Kidney epithelial cell (primary cell): ENCODE results near the gene SMC1B. TPM values are rescaled to one million over a fixed set of nuclear protein-coding genes. Genes with fewer than 3 reads are reported as not detected.
A peak's percentile ranks its signal among the peaks of the same experiment; 100 is the strongest.

Source experiments
- DNase-seq: peaks from one replicate; pipeline ENCODE4 v3.0.0-alpha.2; 2010; ENCODE audit warnings: low read depth
- H3K27me3 ChIP-seq: 2 replicates; pipeline ENCODE4 v1.6.0; 2011; ENCODE audit warnings: low read length; ENCODE audit not compliant: control insufficient read depth, insufficient read depth
- H3K36me3 ChIP-seq: 2 replicates; pipeline ENCODE4 v1.5.1; 2011; ENCODE audit warnings: low read length; ENCODE audit not compliant: control insufficient read depth, insufficient read depth
- H3K4me3 ChIP-seq: 2 replicates; pipeline ENCODE4 v1.5.1; 2011; ENCODE audit warnings: low read depth, mild to moderate bottlenecking, control low read depth, low read length
- total RNA-seq: library from RNA; depleted of rRNA; stranded (reverse); fragments of >200 nt; gene quantifications from 2 replicates; pipeline ENCODE4 v1.2.3, GENCODE V29; 2015
- TF ChIP-seq, protein P1 (sequence below): IDR thresholded peaks from 2 replicates; pipeline ENCODE4 v1.5.1; 2011; ENCODE audit warnings: mild to moderate bottlenecking, moderate library complexity, low read length, control low read depth, inconsistent platforms; ENCODE audit not compliant: insufficient read depth, poor library complexity, severe bottlenecking

SMC1B gene
- total RNA-seq, 1 donor from 2014 or later = 0.08 TPM

DNA sequence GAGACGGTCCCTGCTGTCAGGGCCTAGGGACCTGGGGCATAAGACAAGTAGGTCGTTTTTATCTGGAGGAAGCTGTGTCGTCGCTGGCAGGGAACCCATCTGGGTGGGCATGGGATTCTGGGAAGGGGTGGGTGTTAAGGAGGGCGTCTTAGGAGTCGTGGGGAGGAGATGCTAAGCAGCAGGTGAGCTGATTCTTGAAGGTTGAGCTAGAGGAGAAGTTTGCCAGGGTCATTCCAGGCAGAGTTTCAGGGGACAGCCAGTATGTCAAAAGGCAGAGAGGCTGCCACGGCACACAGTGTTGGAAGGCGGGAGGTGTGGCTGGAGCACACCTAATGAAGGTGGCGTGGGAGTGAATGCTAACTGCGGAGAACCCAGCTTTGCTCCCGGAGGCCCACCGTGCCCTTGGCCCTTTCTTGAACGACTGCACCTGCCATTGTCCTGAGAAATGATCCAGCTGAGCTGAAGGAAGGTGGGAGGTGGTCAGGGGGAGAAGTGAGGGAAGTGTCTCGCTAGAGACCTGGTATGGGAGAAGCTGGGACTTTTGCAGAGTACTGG, 102.3 kb downstream of the SMC1B start:
- Histone ChIP-seq H3K36me3 (no peaks in the 10 kb centered on the region), H3K27me3 (no peaks in the 10 kb centered on the region), H3K4me3 (peak overlapping the region; percentile 90)
- DNase-seq = no peak
- TF ChIP-seq, protein P1, sequence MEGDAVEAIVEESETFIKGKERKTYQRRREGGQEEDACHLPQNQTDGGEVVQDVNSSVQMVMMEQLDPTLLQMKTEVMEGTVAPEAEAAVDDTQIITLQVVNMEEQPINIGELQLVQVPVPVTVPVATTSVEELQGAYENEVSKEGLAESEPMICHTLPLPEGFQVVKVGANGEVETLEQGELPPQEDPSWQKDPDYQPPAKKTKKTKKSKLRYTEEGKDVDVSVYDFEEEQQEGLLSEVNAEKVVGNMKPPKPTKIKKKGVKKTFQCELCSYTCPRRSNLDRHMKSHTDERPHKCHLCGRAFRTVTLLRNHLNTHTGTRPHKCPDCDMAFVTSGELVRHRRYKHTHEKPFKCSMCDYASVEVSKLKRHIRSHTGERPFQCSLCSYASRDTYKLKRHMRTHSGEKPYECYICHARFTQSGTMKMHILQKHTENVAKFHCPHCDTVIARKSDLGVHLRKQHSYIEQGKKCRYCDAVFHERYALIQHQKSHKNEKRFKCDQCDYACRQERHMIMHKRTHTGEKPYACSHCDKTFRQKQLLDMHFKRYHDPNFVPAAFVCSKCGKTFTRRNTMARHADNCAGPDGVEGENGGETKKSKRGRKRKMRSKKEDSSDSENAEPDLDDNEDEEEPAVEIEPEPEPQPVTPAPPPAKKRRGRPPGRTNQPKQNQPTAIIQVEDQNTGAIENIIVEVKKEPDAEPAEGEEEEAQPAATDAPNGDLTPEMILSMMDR = no peak

DNA sequence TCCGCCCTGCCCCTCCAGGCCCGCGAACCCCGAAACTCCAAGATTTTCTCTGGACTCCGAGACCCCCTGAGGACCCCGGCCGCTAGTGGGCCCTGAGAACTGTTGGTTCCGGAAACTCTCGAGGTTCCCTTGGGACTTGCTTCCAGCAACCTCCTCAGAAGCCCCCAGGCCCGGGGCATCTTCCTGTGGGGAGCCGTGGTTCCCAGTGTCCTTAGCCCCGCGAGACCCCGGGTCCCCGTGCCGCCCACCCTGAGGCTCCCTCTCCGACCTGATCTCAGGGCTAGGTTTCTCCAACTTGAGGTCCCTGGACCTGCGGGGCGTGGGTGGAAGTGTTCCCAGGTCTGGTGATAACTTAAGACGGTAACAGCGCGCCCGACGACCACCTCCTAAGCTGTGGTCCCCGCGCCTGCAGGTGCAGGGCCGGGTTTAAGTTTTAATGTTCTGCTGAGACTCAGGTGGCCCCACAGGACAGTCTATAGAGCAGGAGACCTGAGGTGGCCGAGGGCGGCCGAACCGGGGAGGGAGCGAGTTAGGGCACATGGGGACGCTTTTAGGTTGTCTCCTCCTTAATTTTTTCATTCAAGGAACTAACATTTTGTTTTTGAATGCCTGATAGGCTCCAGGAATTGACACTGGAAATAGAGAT, 102.9 kb downstream of the SMC1B start:
- no peak for DNase-seq
- peak overlapping the region; percentile 90 for H3K4me3 ChIP-seq
- TF ChIP-seq, protein P1 = no peak
- H3K27me3 ChIP-seq = no peaks in the 10 kb centered on the region
- H3K36me3 ChIP-seq = no peaks in the 10 kb centered on the region

DNA sequence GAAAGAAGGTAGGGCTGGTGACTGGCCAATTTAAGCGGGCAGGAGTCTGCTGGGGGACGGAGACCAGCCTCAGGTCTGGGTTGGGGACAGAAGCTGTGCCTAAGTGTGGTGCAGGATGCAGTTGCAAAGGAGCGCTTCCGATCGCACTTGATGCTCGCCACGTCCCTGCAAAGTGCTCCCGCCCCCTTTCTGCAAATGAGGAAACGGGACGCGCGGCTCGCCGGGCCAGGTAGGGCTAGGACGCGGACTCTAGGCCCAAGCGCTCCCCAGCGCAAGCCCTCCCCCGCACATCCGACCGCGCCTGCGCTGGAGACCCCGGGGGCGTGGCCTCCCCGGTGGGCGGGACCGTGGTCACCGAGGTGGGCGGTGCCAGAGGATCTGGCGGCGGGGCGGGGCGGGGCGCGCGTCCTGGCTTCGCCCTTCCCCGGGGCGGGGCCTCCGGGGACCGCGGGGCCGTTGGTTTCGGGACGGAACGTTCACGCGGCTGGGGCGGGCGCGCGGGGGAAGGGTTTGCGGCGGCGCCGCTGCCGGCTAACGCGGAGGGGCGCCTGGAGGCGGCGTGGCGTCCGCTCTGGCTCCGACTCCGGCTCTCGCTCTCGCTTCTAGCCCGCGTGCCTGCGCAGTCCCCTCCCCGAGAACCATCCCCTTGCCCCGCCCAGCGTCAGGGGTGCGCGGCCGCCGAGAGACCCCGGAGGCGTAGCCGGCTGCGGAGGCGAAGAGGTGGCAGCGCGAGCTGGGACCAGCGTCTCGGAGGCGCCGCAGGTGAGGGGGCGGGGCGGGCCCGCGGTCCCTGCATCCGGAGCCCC, 103.8 kb downstream of the SMC1B start, which contains the start of gene FAM118A:
Gene FAM118A (plus strand): TSS at position 513 of the 806 bp plus-strand sequence. CDS start 12,446 bp downstream, outside the sequence.
- DNase-seq = peak; percentile 18
- Histone ChIP-seq H3K36me3 (no peaks in the 10 kb centered on the region), H3K27me3 (no peaks in the 10 kb centered on the region), H3K4me3 (peak within 1 kb of the TSS; percentile 90)
- TF ChIP-seq, protein P1 = no peak

DNA sequence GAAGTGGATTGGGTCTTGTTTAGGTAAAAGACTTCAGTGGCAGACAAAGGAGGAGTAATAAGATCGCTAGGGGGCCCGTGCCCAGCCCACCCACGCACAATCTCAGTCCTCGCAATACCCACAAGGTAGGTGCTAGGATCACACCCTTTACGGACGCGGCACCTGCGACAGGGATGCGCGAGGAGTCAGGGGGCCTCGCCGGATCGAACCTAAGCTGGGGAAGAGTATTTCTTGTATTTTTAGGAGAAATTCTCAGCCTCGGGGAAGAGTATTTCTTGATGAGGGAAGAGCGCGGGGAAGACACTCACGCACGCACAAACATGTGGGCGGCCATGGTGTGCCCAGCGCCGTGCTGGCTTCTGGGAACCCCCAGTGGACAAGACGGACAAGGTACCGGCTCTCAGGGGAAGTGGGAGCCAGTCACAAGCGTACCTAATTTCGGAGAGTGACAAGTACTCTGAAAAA, 104.4 kb downstream of the SMC1B start:
- DNase-seq = no peak
- Histone ChIP-seq H3K4me3 (peak overlapping the region; percentile 44), H3K27me3 (no peaks in the 10 kb centered on the region), H3K36me3 (no peaks in the 10 kb centered on the region)
- TF ChIP-seq, protein P1 = no peak

DNA sequence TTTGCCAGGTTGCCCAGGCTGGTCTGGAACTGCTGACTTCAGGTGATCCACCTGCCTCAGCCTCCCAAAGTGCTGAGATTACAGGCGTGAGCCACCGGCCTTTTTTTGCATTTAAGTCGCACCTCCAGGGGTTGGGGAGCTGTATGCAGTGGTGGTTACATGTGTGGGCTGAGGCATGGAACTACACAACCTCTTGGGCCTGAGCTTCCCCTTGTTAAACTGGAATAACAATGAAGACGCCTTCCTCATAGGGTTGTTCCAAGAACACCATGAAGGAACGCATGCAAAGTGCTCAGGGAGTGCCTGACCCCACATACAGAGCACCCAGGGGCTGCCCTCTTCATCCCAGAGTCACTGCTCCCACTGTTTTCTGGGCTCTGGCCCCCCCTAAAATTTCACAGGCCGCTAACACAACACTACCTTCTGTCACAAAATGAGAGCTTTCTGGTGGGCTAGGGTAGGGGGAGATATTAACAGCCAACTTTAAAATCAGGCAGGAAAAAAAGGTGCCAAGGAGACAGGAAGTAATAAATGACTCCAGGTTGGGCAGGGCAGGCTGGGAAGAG, 104.9 kb downstream of the SMC1B start:
- TF ChIP-seq, protein P1 = no peak
- Histone ChIP-seq H3K27me3 (no peaks in the 10 kb centered on the region), H3K36me3 (no peaks in the 10 kb centered on the region), H3K4me3 (no peak overlapping the region)
- DNase-seq = no peak
